H9 (cell line): ENCODE data around the gene MORN1. TPM values are rescaled to one million over a fixed set of nuclear protein-coding genes. Genes with fewer than 3 reads are reported as not detected.

ENCODE experiments used
- DNase-seq: peaks from one replicate; pipeline ENCODE4 v3.0.0-alpha.2; 2017
- H2AFZ ChIP-seq: one replicate; pipeline ENCODE4 v1.6.1; 2013; ENCODE audit warnings: mild to moderate bottlenecking, low read length, control low read depth, moderate library complexity
- H2AK5ac ChIP-seq: 2 replicates; pipeline ENCODE4 v1.6.1; 2013; ENCODE audit warnings: low read length, control low read depth, mixed read lengths; ENCODE audit not compliant: insufficient read length
- H2BK120ac ChIP-seq: one replicate; pipeline ENCODE4 v1.6.1; 2013; ENCODE audit warnings: low read depth, mild to moderate bottlenecking, low read length, control low read depth, inconsistent platforms; ENCODE audit not compliant: poor library complexity, severe bottlenecking
- H2BK12ac ChIP-seq: 2 replicates; pipeline ENCODE4 v1.6.1; 2013; ENCODE audit warnings: low read length, control low read depth, mixed read lengths, low read depth; ENCODE audit not compliant: insufficient read length
- H2BK15ac ChIP-seq: 2 replicates; pipeline ENCODE4 v1.6.1; 2013; ENCODE audit warnings: low read depth, low read length, control low read depth
- H2BK20ac ChIP-seq: one replicate; pipeline ENCODE4 v1.6.1; 2013; ENCODE audit warnings: low read depth, mild to moderate bottlenecking, low read length, control low read depth, inconsistent platforms; ENCODE audit not compliant: poor library complexity, severe bottlenecking
- H2BK5ac ChIP-seq: 2 replicates; pipeline ENCODE4 v1.6.1; 2013; ENCODE audit warnings: low read length, control low read depth, mixed read lengths; ENCODE audit not compliant: insufficient read length
- H3K14ac ChIP-seq: 2 replicates; pipeline ENCODE4 v1.6.1; 2013; ENCODE audit warnings: low read length, control low read depth; ENCODE audit not compliant: insufficient read depth
- H3K18ac ChIP-seq: 2 replicates; pipeline ENCODE4 v1.6.1; 2013; ENCODE audit warnings: low read depth, mild to moderate bottlenecking, mixed read lengths, low read length, control low read depth; ENCODE audit not compliant: insufficient read length
- H3K23ac ChIP-seq: 2 replicates; pipeline ENCODE4 v1.6.1; 2013; ENCODE audit warnings: low read length, control low read depth, mixed read lengths, low read depth; ENCODE audit not compliant: insufficient read length
- H3K23me2 ChIP-seq: 2 replicates; pipeline ENCODE4 v1.6.1; 2013; ENCODE audit warnings: low read depth, mild to moderate bottlenecking, mixed read lengths, low read length, control low read depth; ENCODE audit not compliant: insufficient read length, poor library complexity, severe bottlenecking
- H3K27ac ChIP-seq: 2 replicates; pipeline ENCODE4 v1.5.1; 2013; ENCODE audit warnings: low read length, control low read depth, mixed read lengths, low read depth; ENCODE audit not compliant: insufficient read length
- H3K27me3 ChIP-seq: 2 replicates; pipeline ENCODE4 v1.6.1; 2013; ENCODE audit warnings: low read length, control low read depth, inconsistent platforms; ENCODE audit not compliant: insufficient read depth
- H3K4ac ChIP-seq: 2 replicates; pipeline ENCODE4 v1.6.1; 2013; ENCODE audit warnings: low read depth, mild to moderate bottlenecking, control low read depth, inconsistent platforms, low read length, moderate library complexity
- H3K4me1 ChIP-seq: 2 replicates; pipeline ENCODE4 v1.6.1; 2013; ENCODE audit warnings: low read length, control low read depth, inconsistent platforms; ENCODE audit not compliant: insufficient read depth
- H3K4me2 ChIP-seq: 2 replicates; pipeline ENCODE4 v1.6.1; 2013; ENCODE audit warnings: low read length, control low read depth, mixed read lengths; ENCODE audit not compliant: insufficient read length, insufficient read depth
- H3K56ac ChIP-seq: 2 replicates; pipeline ENCODE4 v1.6.1; 2013; ENCODE audit warnings: low read depth, mild to moderate bottlenecking, mixed read lengths, low read length, control low read depth; ENCODE audit not compliant: insufficient read length
- H3K79me1 ChIP-seq: 2 replicates; pipeline ENCODE4 v1.6.1; 2013; ENCODE audit warnings: low read depth, mild to moderate bottlenecking, moderate library complexity, low read length, control low read depth, inconsistent platforms; ENCODE audit not compliant: insufficient read depth, poor library complexity, severe bottlenecking
- H3K79me2 ChIP-seq: 2 replicates; pipeline ENCODE4 v1.6.1; 2013; ENCODE audit warnings: low read length, control low read depth, inconsistent platforms; ENCODE audit not compliant: insufficient read depth
- H3K9ac ChIP-seq: 2 replicates; pipeline ENCODE4 v1.6.1; 2013; ENCODE audit warnings: low read length, control low read depth, mixed read lengths; ENCODE audit not compliant: insufficient read length; ENCODE audit errors: extremely low read depth
- H3K9me3 ChIP-seq: one replicate; pipeline ENCODE4 v1.6.1; 2013; ENCODE audit warnings: low read depth, low read length, inconsistent platforms; ENCODE audit not compliant: control insufficient read depth
- H3T11ph ChIP-seq: one replicate; pipeline ENCODE4 v1.6.1; 2013; ENCODE audit warnings: mild to moderate bottlenecking, low read length, control low read depth, inconsistent platforms
- H4K20me1 ChIP-seq: one replicate; pipeline ENCODE4 v1.6.1; 2013; ENCODE audit not compliant: control insufficient read depth, insufficient read length, insufficient read depth
- H4K5ac ChIP-seq: 2 replicates; pipeline ENCODE4 v1.6.1; 2013; ENCODE audit warnings: low read depth, mild to moderate bottlenecking, mixed read lengths, low read length, control low read depth; ENCODE audit not compliant: insufficient read length
- H4K8ac ChIP-seq: replicated peaks from 2 replicates; pipeline ENCODE4 v1.6.1; 2013; ENCODE audit warnings: low read length, control low read depth, mixed read lengths, low read depth; ENCODE audit not compliant: insufficient read length
- H4K91ac ChIP-seq: 2 replicates; pipeline ENCODE4 v1.6.1; 2013; ENCODE audit warnings: low read depth, mild to moderate bottlenecking, moderate library complexity, mixed read lengths, low read length, control low read depth; ENCODE audit not compliant: insufficient read length
- H3K27ac Mint-ChIP-seq, 3 experiments: 2 replicates in 2 of 3; 3 replicates in 1 of 3; pipeline ENCODE4 v1.8.0; 2020 to 2021; ENCODE audit warnings: mixed read lengths in 3 of 3, mild to moderate bottlenecking in 1 of 3, moderate library complexity in 1 of 3
- H3K27me3 Mint-ChIP-seq: 2 replicates; pipeline ENCODE4 v1.8.0; 2021; ENCODE audit warnings: low read depth, mild to moderate bottlenecking, moderate library complexity, mixed read lengths
- H3K36me3 Mint-ChIP-seq, 3 experiments: 2 replicates in 2 of 3; 3 replicates in 1 of 3; pipeline ENCODE4 v1.8.0; 2020 to 2021; ENCODE audit warnings: low read depth in 3 of 3, mixed read lengths in 3 of 3; ENCODE audit not compliant: insufficient read depth in 1 of 3
- H3K4me1 Mint-ChIP-seq, 2 experiments: 2 replicates each; pipeline ENCODE4 v1.8.0; 2020; ENCODE audit warnings: mixed read lengths in 2 of 2
- H3K4me3 Mint-ChIP-seq, 2 experiments: 2 replicates in 1 of 2; 3 replicates in 1 of 2; pipeline ENCODE4 v1.8.0; 2020 to 2021; ENCODE audit warnings: mild to moderate bottlenecking in 2 of 2, mixed read lengths in 2 of 2, moderate library complexity in 1 of 2
- H3K9me3 Mint-ChIP-seq, 2 experiments: 2 replicates in 1 of 2; 3 replicates in 1 of 2; pipeline ENCODE4 v1.8.0; 2020; ENCODE audit warnings: mild to moderate bottlenecking in 2 of 2, mixed read lengths in 2 of 2, moderate library complexity in 1 of 2
- CTCF ChIP-seq: fragments of 200-600 bp; sonication (generic); conservative IDR thresholded peaks from 3 replicates; pipeline ENCODE4 v1.8.0; 2021; ENCODE audit warnings: antibody characterized with exemption, mild to moderate bottlenecking
- WGBS: extraction: QIAGEN DNeasy Blood & Tissue Kit; methylation state at CpG from one replicate; pipeline ENCODE4 v1.1.7; 2013; ENCODE audit warnings: missing lambda C conversion rate, low lambda C conversion rate, mixed read lengths; ENCODE audit not compliant: insufficient read length; ENCODE audit errors: extremely low coverage; 5-methylcytosine and 5-hydroxymethylcytosine counted together
- total RNA-seq: library from RNA; stranded (reverse); gene quantifications from 2 replicates; pipeline ENCODE4 v1.2.1, GENCODE V29; 2021

MORN1 gene
- total RNA-seq, 1 experiment from 2014 or later: 12.7 TPM

DNA sequence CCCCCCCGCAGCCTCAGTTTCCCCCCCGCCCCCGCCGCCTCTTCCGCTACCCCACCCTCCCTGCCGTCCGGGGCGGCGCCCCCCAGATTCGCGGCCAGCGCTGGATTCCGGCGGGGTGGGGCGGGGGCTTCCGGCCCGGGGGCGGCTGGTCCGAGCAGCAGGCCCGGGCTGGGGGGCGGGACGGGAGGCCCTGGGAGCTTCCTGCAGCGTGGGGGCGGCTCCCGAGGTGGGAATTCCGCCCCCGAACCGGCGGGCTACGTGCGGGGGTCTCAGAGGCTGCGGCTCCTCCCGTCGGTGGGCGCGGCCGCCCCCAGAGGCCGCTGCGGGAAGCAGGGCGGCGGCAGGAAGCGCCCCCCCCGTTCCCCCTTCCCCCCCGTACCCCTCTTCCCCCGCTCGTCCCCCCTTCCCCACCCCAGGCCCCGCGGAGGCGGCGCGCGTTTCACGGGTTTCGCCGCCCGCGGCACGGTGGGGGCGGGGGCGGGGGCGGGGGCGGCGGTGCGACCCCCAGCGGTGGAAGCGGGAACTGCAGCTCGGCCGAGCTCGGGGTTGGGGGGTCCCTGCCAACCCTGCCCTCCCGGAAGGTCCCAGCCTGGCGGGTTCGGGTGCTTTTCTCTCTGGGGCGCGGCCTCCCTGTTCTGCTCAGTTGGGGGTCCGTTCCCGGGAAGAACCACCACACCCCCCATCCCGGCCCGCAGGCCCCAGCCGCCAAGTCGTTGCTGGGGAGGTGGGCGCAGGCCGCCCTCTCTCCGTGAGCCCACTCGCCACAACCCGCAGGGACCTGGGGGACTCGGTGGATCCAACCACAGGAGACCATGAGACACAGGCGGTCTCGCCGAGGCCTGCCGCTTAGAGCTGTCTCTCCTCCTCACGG is 76.3 kb downstream of the MORN1 start:
- peak overlapping the region; percentile 62 for H3K18ac ChIP-seq
- H4K20me1 ChIP-seq: no peaks in the 10 kb centered on the region
- Mint-ChIP-seq H3K36me3 (no peaks in the 10 kb centered on the region), H3K4me1 (peaks cover 4 to 23% of the 10 kb centered on the region in 2 experiments), H3K9me3 (no peaks in the 10 kb centered on the region), H3K27ac (no peak overlapping the region), H3K4me3 (peak overlapping the region in 1 of 2 experiments; percentile 32; a peak in 3 of 5 replicates), H3K27me3 (peaks cover 1% of the 10 kb centered on the region; the same call in 1 of the 2 replicates)
- DNase-seq: peak; percentile 61
- H3K79me2 ChIP-seq: no peaks in the 10 kb centered on the region
- H3K9me3 ChIP-seq: no peaks in the 10 kb centered on the region
- H4K8ac ChIP-seq: no peak overlapping the region
- H2BK15ac ChIP-seq: no peak overlapping the region; the same call in 1 of the 2 replicates
- H3T11ph ChIP-seq: no peak overlapping the region
- H3K23ac ChIP-seq: no peak overlapping the region
- no peak overlapping the region for H2BK5ac ChIP-seq
- H2BK12ac ChIP-seq: peak overlapping the region; percentile 25
- H3K14ac ChIP-seq: peak overlapping the region; percentile 43; the same call in 1 of the 2 replicates
- no peak overlapping the region for H3K4me2 ChIP-seq
- H3K79me1 ChIP-seq: no peaks in the 10 kb centered on the region
- H3K4me1 ChIP-seq: no peaks in the 10 kb centered on the region; the same call in 1 of the 2 replicates
- no peaks in the 10 kb centered on the region for H3K23me2 ChIP-seq
- H4K91ac ChIP-seq: peak overlapping the region; percentile 63
- no peak overlapping the region for H3K9ac ChIP-seq
- H3K27ac ChIP-seq: no peak overlapping the region
- no peak overlapping the region for H3K56ac ChIP-seq
- no peak overlapping the region for H4K5ac ChIP-seq
- TF ChIP-seq CTCF: peak; percentile 97
- WGBS: no CpG with 5 or more reads among the region's 91 CpGs
- H3K4ac ChIP-seq: no peak overlapping the region
- no peak overlapping the region for H2BK120ac ChIP-seq
- H2AFZ ChIP-seq: no peak overlapping the region
- no peak overlapping the region for H2BK20ac ChIP-seq
- no peaks in the 10 kb centered on the region for H3K27me3 ChIP-seq
- H2AK5ac ChIP-seq: no peak overlapping the region
